Activated CD4-positive, alpha-beta T cell treated with anti-CD3 and anti-CD28 coated beads, Interleukin-2, amount 10 ng/mL, durations not matched to agents 7 days and 5 days (primary cell): ENCODE data around the gene KRT40. TPM values are rescaled to one million over a fixed set of nuclear protein-coding genes. Genes with fewer than 3 reads are reported as not detected.

ENCODE experiments used
- CTCF ChIA-PET: fragments of 350-600 bp; sonication (Branson Sonifier 250); formaldehyde crosslinking; loops from one replicate; lab custom pipeline; 2021; ENCODE audit warnings: antibody characterized with exemption; lab: Charles Lee
- POLR2A ChIA-PET: fragments of 350-600 bp; sonication (Branson Sonifier 250); formaldehyde crosslinking; loops from one replicate; lab custom pipeline; 2021; ENCODE audit warnings: antibody characterized with exemption; lab: Charles Lee
- DNase-seq: peaks from one replicate; pipeline ENCODE4 v3.0.0-alpha.2; 2020
- H3K27ac Mint-ChIP-seq: one replicate; pipeline ENCODE4 v1.8.0; 2021; ENCODE audit warnings: mild to moderate bottlenecking, moderate library complexity, mixed read lengths
- H3K27me3 Mint-ChIP-seq: one replicate; pipeline ENCODE4 v1.8.0; 2021; ENCODE audit warnings: mixed read lengths
- H3K36me3 Mint-ChIP-seq: one replicate; pipeline ENCODE4 v1.8.0; 2021; ENCODE audit warnings: low read depth, mixed read lengths
- H3K4me1 Mint-ChIP-seq: one replicate; pipeline ENCODE4 v1.8.0; 2021; ENCODE audit warnings: mixed read lengths
- H3K4me3 Mint-ChIP-seq: one replicate; pipeline ENCODE4 v1.8.0; 2021; ENCODE audit warnings: mild to moderate bottlenecking, moderate library complexity, mixed read lengths
- H3K9me3 Mint-ChIP-seq: one replicate; pipeline ENCODE4 v1.8.0; 2021; ENCODE audit warnings: mixed read lengths
- total RNA-seq, 2 experiments: library from RNA; stranded (reverse); gene quantifications; one replicate each; pipeline ENCODE4 v1.2.3, GENCODE V29; 2021

KRT40 gene
- total RNA-seq, 2 experiments from 2014 or later, result not detected

- peaks cover 52% of the 10 kb centered on the region for H3K27me3 Mint-ChIP-seq
- ChIA-PET POLR2A (no interaction called here), CTCF (no interaction called here)
- H3K9me3 Mint-ChIP-seq, result no peaks in the 10 kb centered on the region
- no peak for DNase-seq
- no peak overlapping the region for H3K27ac Mint-ChIP-seq
- H3K36me3 Mint-ChIP-seq, result no peaks in the 10 kb centered on the region
- no peaks in the 10 kb centered on the region for H3K4me1 Mint-ChIP-seq
- H3K4me3 Mint-ChIP-seq, result no peak overlapping the region
Measured at GRCh38 chr17:40993084-40993483, 9.0 kb upstream of the KRT40 start.

GRCh38 chr17:40992666-40993065 lies 8.5 kb upstream of the KRT40 start:
- H3K4me1 Mint-ChIP-seq, result no peaks in the 10 kb centered on the region
- CTCF ChIA-PET, result no interaction called here
- H3K36me3 Mint-ChIP-seq, result no peaks in the 10 kb centered on the region

GRCh38 chr17:40986920-40987319 lies 2.8 kb upstream of the KRT40 start:
- Mint-ChIP-seq H3K4me1 (no peaks in the 10 kb centered on the region), H3K27ac (no peak overlapping the region), H3K9me3 (no peaks in the 10 kb centered on the region), H3K27me3 (peaks cover 31% of the 10 kb centered on the region), H3K4me3 (no peak overlapping the region), H3K36me3 (no peaks in the 10 kb centered on the region)
- ChIA-PET CTCF (no interaction called here), POLR2A (no interaction called here)
- DNase-seq, result no peak

More at GRCh38 chr17:40992666-40993065, 8.5 kb upstream of the KRT40 start:
- DNase-seq, result no peak
- no peak overlapping the region for H3K27ac Mint-ChIP-seq
- H3K9me3 Mint-ChIP-seq, result no peaks in the 10 kb centered on the region
- POLR2A ChIA-PET, result no interaction called here
- peaks cover 49% of the 10 kb centered on the region for H3K27me3 Mint-ChIP-seq
- H3K4me3 Mint-ChIP-seq, result no peak overlapping the region

GRCh38 chr17:40981115-40981514 lies 3.0 kb downstream of the KRT40 start:
- no peaks in the 10 kb centered on the region for H3K9me3 Mint-ChIP-seq
- H3K27ac Mint-ChIP-seq, result no peak overlapping the region
- ChIA-PET POLR2A (no interaction called here), CTCF (interaction anchor here (0.7 to 1.2 kb wide), 2 partner anchors 9 to 194 kb away, joined by 3 read pairs; no protein-coding TSS in a partner anchor)
- no peaks in the 10 kb centered on the region for H3K4me1 Mint-ChIP-seq
- H3K4me3 Mint-ChIP-seq, result no peak overlapping the region
- peaks cover 14% of the 10 kb centered on the region for H3K27me3 Mint-ChIP-seq
- no peaks in the 10 kb centered on the region for H3K36me3 Mint-ChIP-seq
- no peak for DNase-seq

- Mint-ChIP-seq H3K36me3 (no peaks in the 10 kb centered on the region), H3K27ac (no peak overlapping the region), H3K4me1 (no peaks in the 10 kb centered on the region), H3K27me3 (peaks cover 14% of the 10 kb centered on the region), H3K4me3 (no peak overlapping the region), H3K9me3 (no peaks in the 10 kb centered on the region)
- CTCF ChIA-PET, result interaction anchor here (0.7 to 1.2 kb wide), 2 partner anchors 8 to 193 kb away, joined by 3 read pairs; no protein-coding TSS in a partner anchor
- POLR2A ChIA-PET, result no interaction called here
- no peak for DNase-seq
Measured at GRCh38 chr17:40980596-40980995, 3.5 kb downstream of the KRT40 start.

- Mint-ChIP-seq H3K36me3 (no peaks in the 10 kb centered on the region), H3K27me3 (peaks cover 14% of the 10 kb centered on the region), H3K27ac (no peak overlapping the region), H3K4me1 (no peaks in the 10 kb centered on the region), H3K9me3 (no peaks in the 10 kb centered on the region), H3K4me3 (no peak overlapping the region)
- ChIA-PET POLR2A (no interaction called here), CTCF (interaction anchor here (1.2 kb wide), 1 partner anchor 8 kb away, joined by 3 read pairs; no protein-coding TSS in a partner anchor)
- DNase-seq, result no peak
Measured at GRCh38 chr17:40980117-40980516, 4.0 kb downstream of the KRT40 start.

GRCh38 chr17:40978575-40979151 lies 5.5 kb downstream of the KRT40 start:
- no peaks in the 10 kb centered on the region for H3K36me3 Mint-ChIP-seq
- ChIA-PET CTCF (interaction anchor here (1.3 kb wide), 1 partner anchor 17 kb away, joined by 3 read pairs; no protein-coding TSS in a partner anchor), POLR2A (no interaction called here)
- no peaks in the 10 kb centered on the region for H3K4me1 Mint-ChIP-seq
- H3K27me3 Mint-ChIP-seq, result peaks cover 7% of the 10 kb centered on the region
- H3K27ac Mint-ChIP-seq, result no peak overlapping the region
- no peak for DNase-seq
- no peak overlapping the region for H3K4me3 Mint-ChIP-seq
- H3K9me3 Mint-ChIP-seq, result no peaks in the 10 kb centered on the region

- Mint-ChIP-seq H3K36me3 (no peaks in the 10 kb centered on the region), H3K27me3 (peaks cover 12% of the 10 kb centered on the region), H3K4me1 (no peaks in the 10 kb centered on the region), H3K27ac (no peak overlapping the region), H3K4me3 (no peak overlapping the region), H3K9me3 (no peaks in the 10 kb centered on the region)
- ChIA-PET CTCF (no interaction called here), POLR2A (no interaction called here)
- no peak for DNase-seq
Measured at GRCh38 chr17:40975516-40975915, 8.6 kb downstream of the KRT40 start.

- no peaks in the 10 kb centered on the region for H3K9me3 Mint-ChIP-seq
- H3K4me1 Mint-ChIP-seq, result no peaks in the 10 kb centered on the region
- ChIA-PET POLR2A (no interaction called here), CTCF (interaction anchor here (0.6 kb wide), 1 partner anchor 1526 kb away, joined by 3 read pairs; no protein-coding TSS in a partner anchor)
- H3K27me3 Mint-ChIP-seq, result peaks cover 13% of the 10 kb centered on the region
- H3K27ac Mint-ChIP-seq, result no peak overlapping the region
- no peak for DNase-seq
- no peaks in the 10 kb centered on the region for H3K36me3 Mint-ChIP-seq
- H3K4me3 Mint-ChIP-seq, result no peak overlapping the region
Measured at GRCh38 chr17:40974366-40974765, 9.8 kb downstream of the KRT40 start.

GRCh38 chr17:40967582-40967981 lies 16.5 kb downstream of the KRT40 start:
- DNase-seq, result no peak

GRCh38 chr17:40966848-40967247 lies 17.3 kb downstream of the KRT40 start, which contains the start of gene KRT39:
Gene KRT39 (minus strand): TSS chr17:40966948. CDS start chr17:40966856, 92 bp downstream.
- no peaks in the 10 kb centered on the region for H3K4me1 Mint-ChIP-seq
- ChIA-PET POLR2A (no interaction called here), CTCF (no interaction called here)
- H3K4me3 Mint-ChIP-seq, result no peak within 1 kb of the TSS
- H3K9me3 Mint-ChIP-seq, result no peaks in the 10 kb centered on the region
- H3K27ac Mint-ChIP-seq, result no peak within 1 kb of the TSS
- peaks cover 19% of the 10 kb centered on the region for H3K27me3 Mint-ChIP-seq
- DNase-seq, result no peak
- no peaks in the 10 kb centered on the region for H3K36me3 Mint-ChIP-seq

More at GRCh38 chr17:40967582-40967981, 16.5 kb downstream of the KRT40 start:
- no peak overlapping the region for H3K27ac Mint-ChIP-seq
- POLR2A ChIA-PET, result no interaction called here
- CTCF ChIA-PET, result no interaction called here
- no peaks in the 10 kb centered on the region for H3K9me3 Mint-ChIP-seq
- H3K36me3 Mint-ChIP-seq, result no peaks in the 10 kb centered on the region
- no peak overlapping the region for H3K4me3 Mint-ChIP-seq
- no peaks in the 10 kb centered on the region for H3K4me1 Mint-ChIP-seq
- peaks cover 25% of the 10 kb centered on the region for H3K27me3 Mint-ChIP-seq

GRCh38 chr17:40963838-40964237 lies 20.3 kb downstream of the KRT40 start:
- Mint-ChIP-seq H3K36me3 (no peaks in the 10 kb centered on the region), H3K27me3 (peaks cover 16% of the 10 kb centered on the region), H3K4me1 (peaks cover 6% of the 10 kb centered on the region), H3K27ac (no peak overlapping the region), H3K4me3 (no peak overlapping the region), H3K9me3 (no peaks in the 10 kb centered on the region)
- CTCF ChIA-PET, result interaction anchor here (0.5 to 0.6 kb wide), 2 partner anchors 28 to 39 kb away, joined by 3 to 4 read pairs; no protein-coding TSS in a partner anchor
- POLR2A ChIA-PET, result no interaction called here
- DNase-seq, result peak; percentile 13

- ChIA-PET POLR2A (interaction anchor here (0.6 kb wide), 1 partner anchor 22 kb away, joined by 7 read pairs; the partner anchor contains the start of gene KRT40), CTCF (interaction anchor here (1.0 to 1.3 kb wide), 2 partner anchors 16 to 51 kb away, joined by 3 read pairs; no protein-coding TSS in a partner anchor)
- H3K4me1 Mint-ChIP-seq, result peaks cover 6% of the 10 kb centered on the region
- H3K27ac Mint-ChIP-seq, result no peak overlapping the region
- no peaks in the 10 kb centered on the region for H3K9me3 Mint-ChIP-seq
- H3K4me3 Mint-ChIP-seq, result no peak overlapping the region
- H3K27me3 Mint-ChIP-seq, result peaks cover 10% of the 10 kb centered on the region
- no peaks in the 10 kb centered on the region for H3K36me3 Mint-ChIP-seq
- no peak for DNase-seq
Measured at GRCh38 chr17:40962059-40962561, 22.0 kb downstream of the KRT40 start.
